Glomerular visceral epithelial cell (primary cell): ENCODE measurements around the gene NUP205.

ENCODE experiments used
- DNase-seq: peaks from one replicate; pipeline ENCODE4 v3.0.0-alpha.2; 2016; ENCODE audit errors: extremely low spot score

The NUP205 gene

GRCh38 chr7:135550196-135550595 lies 7.5 kb upstream of the NUP205 start:
- no peak for DNase-seq

DNA sequence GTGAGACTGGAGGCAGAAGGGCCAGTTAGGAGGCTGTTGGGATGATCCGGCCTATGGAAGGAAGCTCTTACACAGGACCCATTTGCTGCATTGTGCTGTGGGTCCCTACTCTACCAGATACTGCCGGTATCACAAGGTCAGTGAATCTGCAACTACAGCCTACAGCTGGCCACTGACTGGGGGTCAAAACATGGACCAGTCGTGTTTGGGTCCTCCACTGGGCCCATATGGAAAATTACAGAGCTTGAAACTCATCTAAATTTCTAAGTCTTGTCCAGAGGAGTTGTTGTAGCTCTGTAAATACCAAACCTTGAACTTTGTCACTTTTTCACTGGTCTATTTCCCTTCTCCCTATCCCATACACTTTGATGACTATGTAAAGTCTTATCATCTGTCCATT lies 5.6 kb upstream of the NUP205 start:
- no peak for DNase-seq

- DNase-seq: no peak
These were observed 4.4 kb upstream of the NUP205 start for GRCh38 chr7:135553346-135553745.

DNA sequence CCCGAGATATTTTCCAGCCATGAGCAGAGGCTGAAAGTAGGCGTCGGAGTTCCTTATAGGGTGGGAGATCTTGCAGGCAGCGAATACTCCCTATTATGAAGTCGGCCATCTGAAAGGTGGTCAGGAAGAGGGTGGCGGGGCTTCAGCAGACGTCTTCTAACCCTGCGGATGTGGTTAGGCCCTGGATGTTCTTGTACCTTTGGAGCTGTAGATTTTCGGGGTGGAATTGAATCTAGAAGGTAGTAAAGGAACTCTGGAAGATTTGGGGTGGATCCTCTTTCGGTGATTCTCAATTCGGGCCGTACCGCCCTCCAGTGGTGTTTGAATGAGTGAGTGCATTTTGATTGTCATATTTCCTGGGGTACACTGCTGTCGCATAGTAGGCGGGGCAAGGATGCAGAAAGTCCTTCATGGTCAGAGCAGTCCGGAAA lies 635 bp downstream of the NUP205 start:
- DNase-seq: peak; percentile 53

GRCh38 chr7:135558881-135559280 lies 1.2 kb downstream of the NUP205 start:
- DNase-seq: no peak

- no peak for DNase-seq
These were observed 2.9 kb downstream of the NUP205 start for GRCh38 chr7:135560631-135561030.

GRCh38 chr7:135562720-135563119 lies 5.0 kb downstream of the NUP205 start:
- DNase-seq: no peak

GRCh38 chr7:135571834-135572233 lies 14.1 kb downstream of the NUP205 start:
- no peak for DNase-seq

GRCh38 chr7:135573541-135573940 lies 15.8 kb downstream of the NUP205 start:
- DNase-seq: no peak

- DNase-seq: no peak
These were observed 17.6 kb downstream of the NUP205 start for GRCh38 chr7:135575296-135575695.

DNA sequence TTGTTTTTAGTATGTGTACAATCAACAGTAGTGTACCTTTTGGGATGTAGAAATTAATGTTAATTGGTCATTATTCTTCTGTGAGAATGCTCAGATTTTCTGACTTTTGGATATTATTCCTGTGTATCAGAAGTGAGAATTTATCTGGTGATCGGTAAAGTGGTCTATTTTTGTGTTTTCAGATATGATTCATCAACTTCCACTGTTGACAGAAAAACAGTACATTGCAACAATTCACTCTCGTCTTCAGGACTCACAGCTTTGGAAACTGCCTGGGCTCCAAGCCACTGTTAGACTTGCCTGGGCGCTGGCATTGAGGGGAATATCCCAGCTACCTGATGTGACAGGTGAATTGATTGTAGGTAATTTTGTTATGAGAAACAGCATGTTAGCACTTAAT lies 20.9 kb downstream of the NUP205 start:
- no peak for DNase-seq

GRCh38 chr7:135584362-135585353 lies 26.9 kb downstream of the NUP205 start:
- DNase-seq: no peak

DNA sequence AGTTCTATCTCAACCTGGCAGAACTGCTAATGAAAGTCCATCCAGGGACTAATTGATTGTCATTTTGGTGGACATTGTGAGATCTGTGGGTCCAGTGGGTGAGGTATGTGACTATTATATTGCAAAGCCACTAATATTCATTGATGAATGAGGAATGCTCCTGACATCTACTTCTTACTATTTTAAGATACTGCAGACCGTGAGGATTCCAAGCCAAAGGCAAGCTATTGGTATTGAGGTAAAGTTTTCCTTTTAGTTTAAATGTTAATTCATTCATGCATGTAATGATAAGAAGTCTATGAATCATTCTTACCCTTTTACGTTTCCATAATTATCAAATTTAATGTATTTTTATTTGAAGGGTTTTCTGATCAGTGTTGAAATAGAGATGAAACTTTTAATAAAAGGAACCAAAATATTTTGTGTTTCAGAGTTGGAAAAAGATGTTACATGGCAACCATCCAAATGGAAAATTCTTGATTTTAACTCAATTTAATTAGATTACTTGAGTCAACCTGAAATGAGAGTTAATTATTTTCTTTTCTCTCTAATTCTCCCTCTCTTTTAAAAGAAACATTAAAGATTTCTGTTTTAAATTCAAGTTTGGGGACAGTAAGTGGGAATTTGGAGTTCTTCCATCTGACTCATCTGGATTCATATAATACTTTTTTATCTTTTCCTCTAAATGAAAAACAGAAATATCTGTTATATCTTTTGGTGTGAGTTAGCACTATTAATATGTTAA lies 39.6 kb downstream of the NUP205 start:
- DNase-seq: no peak

- no peak for DNase-seq
These were observed 40.2 kb downstream of the NUP205 start for GRCh38 chr7:135597926-135598305.

DNA sequence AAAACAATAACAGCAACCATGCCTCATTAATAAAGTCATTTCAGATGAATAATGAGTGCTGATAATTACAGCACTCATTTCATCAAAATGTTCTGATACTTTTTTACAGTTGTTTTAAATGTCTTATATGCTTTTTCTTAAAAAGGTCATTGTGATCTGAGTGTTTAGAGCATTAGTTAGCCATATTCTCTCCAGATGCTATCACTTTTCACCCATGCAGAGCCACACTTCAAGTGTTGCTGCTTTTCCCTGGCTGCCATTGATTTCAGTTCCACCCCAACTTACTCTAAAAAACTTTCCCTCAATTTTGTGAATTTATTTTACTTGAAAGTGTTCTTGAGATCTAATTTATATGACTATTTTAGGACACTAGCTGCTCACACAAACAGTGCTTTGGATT lies 41.8 kb downstream of the NUP205 start:
- no peak for DNase-seq

- DNase-seq: no peak
These were observed 42.5 kb downstream of the NUP205 start for GRCh38 chr7:135600226-135600625.

- no peak for DNase-seq
These were observed 43.5 kb downstream of the NUP205 start for GRCh38 chr7:135601182-135601581.

GRCh38 chr7:135602304-135602703 lies 44.6 kb downstream of the NUP205 start:
- DNase-seq: no peak

DNA sequence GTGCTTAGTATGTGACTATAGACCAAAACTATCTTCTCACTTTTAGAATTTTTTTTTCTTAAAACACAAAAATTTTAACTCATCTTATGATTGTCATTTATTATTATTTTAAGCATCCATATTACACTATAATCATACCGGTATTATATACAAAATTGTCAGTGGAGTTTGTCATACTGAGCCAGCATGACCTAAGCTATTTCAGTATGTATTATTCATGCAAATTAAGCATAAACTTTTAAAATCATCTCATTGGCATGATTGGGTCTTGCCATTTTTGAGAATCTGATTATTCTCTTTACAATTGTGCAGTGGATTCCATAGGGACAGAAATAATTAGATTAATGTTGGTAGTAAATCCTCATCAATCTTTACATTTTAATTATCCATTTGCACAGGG lies 58.4 kb downstream of the NUP205 start:
- no peak for DNase-seq

DNA sequence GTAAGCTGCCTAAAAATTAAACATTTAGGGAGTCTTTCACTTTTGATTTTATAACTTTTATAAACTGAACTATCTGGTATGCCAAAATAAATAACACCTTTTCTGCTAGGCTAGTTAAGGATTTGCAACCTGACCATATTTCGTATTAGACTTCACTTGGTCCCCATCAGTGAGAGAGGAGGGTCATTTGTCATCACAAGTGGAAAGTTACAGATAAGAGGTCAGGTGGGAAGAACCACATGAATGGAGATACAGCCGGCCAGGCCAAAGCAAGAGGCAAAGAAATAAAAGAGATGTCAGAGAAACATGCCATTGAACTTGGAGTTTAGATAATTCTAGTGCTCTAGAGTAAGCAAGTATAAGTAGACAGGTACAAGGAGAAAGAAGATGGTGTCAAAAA lies 60.1 kb downstream of the NUP205 start:
- no peak for DNase-seq

- DNase-seq: no peak
These were observed 60.8 kb downstream of the NUP205 start for GRCh38 chr7:135618510-135618909.

DNA sequence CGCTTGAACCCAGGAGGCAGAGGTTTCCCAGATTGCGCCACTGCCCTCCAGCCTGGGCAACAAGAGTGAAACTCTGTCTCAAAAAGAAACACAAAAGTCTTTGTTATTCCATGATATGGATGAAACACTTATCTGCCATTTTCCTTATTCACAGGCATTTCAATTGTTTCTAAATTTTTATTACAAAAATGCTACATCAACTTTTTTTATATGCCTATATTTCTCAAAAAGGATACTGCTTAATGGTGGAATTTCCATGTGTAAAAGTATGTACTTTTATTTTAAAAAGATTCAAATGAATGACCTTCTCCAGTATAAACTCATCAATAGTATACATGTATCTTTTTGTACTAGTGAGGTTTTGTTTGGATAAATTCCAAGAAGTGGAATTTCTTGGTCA lies 62.7 kb downstream of the NUP205 start:
- DNase-seq: no peak
